Endothelial cell of umbilical vein (primary cell): ENCODE data around the gene CD300LF. TPM values are rescaled to one million over a fixed set of nuclear protein-coding genes. Genes with fewer than 3 reads are reported as not detected.

Source experiments
- BruUV-seq: library from RNA; stranded (reverse); fragments of 400-500 nt; replicated peaks from 2 replicates; lab custom pipeline; 2021; lab: Mats Ljungman, UMichigan
- CTCF ChIA-PET: fragments of 300-600, 350-600 bp; sonication (Branson Sonifier 250); formaldehyde crosslinking; loops from one replicate; lab custom pipeline; 2021; ENCODE audit warnings: antibody characterized with exemption, inconsistent platforms; lab: Charles Lee
- POLR2A ChIA-PET: fragments of 300-600, 350-600 bp; sonication (Branson Sonifier 250); formaldehyde crosslinking; loops from one replicate; lab custom pipeline; 2021; ENCODE audit warnings: antibody characterized with exemption, inconsistent platforms; lab: Charles Lee
- DNase-seq: peaks from one replicate; pipeline ENCODE4 v3.0.0-alpha.2; 2011; ENCODE audit warnings: low read depth, low spot score
- FAIRE-seq: peaks from 2 replicates; lab custom pipeline; 2011; peaks lifted over from hg19 to GRCh38; lab: Jason Lieb, UNC
- H2AFZ ChIP-seq: 2 replicates; pipeline ENCODE4 v1.6.0; 2012; ENCODE audit warnings: low read depth, low read length, control low read depth, inconsistent platforms
- H3K27ac ChIP-seq: 2 replicates; pipeline ENCODE4 v1.5.1; 2011; ENCODE audit warnings: low read depth, mild to moderate bottlenecking, control low read depth, low read length, moderate library complexity; ENCODE audit not compliant: insufficient read depth
- H3K27me3 ChIP-seq, 2 experiments: 2 replicates each; pipeline versions ENCODE4 v1.6.0 to v1.6.1; 2011; ENCODE audit warnings: low read length in 2 of 2, mixed read lengths in 1 of 2; ENCODE audit not compliant: control insufficient read depth in 2 of 2, insufficient read depth in 2 of 2
- H3K36me3 ChIP-seq, 2 experiments: 2 replicates in 1 of 2; 3 replicates in 1 of 2; pipeline ENCODE4 v1.5.1; 2011; ENCODE audit warnings: low read length in 2 of 2, mild to moderate bottlenecking in 1 of 2, moderate library complexity in 1 of 2; ENCODE audit not compliant: control insufficient read depth in 2 of 2, insufficient read depth in 2 of 2; ENCODE audit errors: extremely low read depth in 1 of 2
- H3K4me1 ChIP-seq: 3 replicates; pipeline ENCODE4 v1.5.1; 2011; ENCODE audit warnings: mild to moderate bottlenecking, low read length; ENCODE audit not compliant: control insufficient read depth, insufficient read depth; ENCODE audit errors: extremely low read depth
- H3K4me2 ChIP-seq: 2 replicates; pipeline ENCODE4 v1.6.1; 2011; ENCODE audit warnings: low read length, control low read depth, mixed read lengths; ENCODE audit not compliant: insufficient read depth
- H3K4me3 ChIP-seq, 3 experiments: fragments of 200-600 bp in 1 of 3; sonication (generic), shearing (Covaris generic) in 1 of 3; replicated peaks in 1 of 3; 2 replicates each; pipeline ENCODE4 v1.5.1; 2011 to 2016; ENCODE audit warnings: control low read depth in 3 of 3, low read length in 3 of 3, mild to moderate bottlenecking in 2 of 3, inconsistent platforms in 1 of 3, low read depth in 1 of 3, moderate library complexity in 1 of 3; ENCODE audit not compliant: insufficient read depth in 1 of 3
- H3K79me2 ChIP-seq: 2 replicates; pipeline ENCODE4 v1.6.0; 2012; ENCODE audit warnings: low read length, inconsistent platforms; ENCODE audit not compliant: control insufficient read depth, insufficient read depth
- H3K9ac ChIP-seq: replicated peaks from 2 replicates; pipeline ENCODE3; 2011; ENCODE audit warnings: low read length, control low read depth; ENCODE audit not compliant: insufficient read depth; ENCODE audit errors: extremely low read depth
- H3K9me1 ChIP-seq: replicated peaks from 3 replicates; pipeline ENCODE4 v1.6.0; 2011; ENCODE audit warnings: mild to moderate bottlenecking, low read length; ENCODE audit not compliant: control insufficient read depth, insufficient read depth; ENCODE audit errors: extremely low read depth
- H3K9me3 ChIP-seq: replicated peaks from 2 replicates; pipeline ENCODE4 v1.5.1; 2012; ENCODE audit warnings: low read length, inconsistent platforms; ENCODE audit not compliant: control insufficient read depth, insufficient read depth
- H4K20me1 ChIP-seq: replicated peaks from 2 replicates; pipeline ENCODE3; 2011; ENCODE audit warnings: mild to moderate bottlenecking, low read length; ENCODE audit not compliant: control insufficient read depth, insufficient read depth; ENCODE audit errors: extremely low read depth
- CTCF ChIP-seq, 2 donors: IDR thresholded peaks; 1 replicate in 1 of 2; 2 replicates in 1 of 2; pipeline ENCODE4 v1.5.1; 2011; ENCODE audit warnings: low read length in 2 of 2, mild to moderate bottlenecking in 2 of 2, moderate library complexity in 2 of 2, control low read depth in 1 of 2, inconsistent platforms in 1 of 2, low read depth in 1 of 2; ENCODE audit not compliant: insufficient read depth in 1 of 2; ENCODE audit errors: extremely low read depth in 1 of 2
- EZH2 ChIP-seq: IDR thresholded peaks from 2 replicates; pipeline ENCODE4 v1.6.1; 2012; ENCODE audit warnings: borderline replicate concordance, low read depth, mild to moderate bottlenecking, moderate library complexity, low read length, inconsistent platforms; ENCODE audit not compliant: severe bottlenecking
- FOS ChIP-seq: IDR thresholded peaks from 2 replicates; pipeline ENCODE4 v1.6.1; 2011; ENCODE audit warnings: mild to moderate bottlenecking, low read length, moderate library complexity, borderline replicate concordance; ENCODE audit not compliant: insufficient read depth
- GATA2 ChIP-seq: IDR thresholded peaks from 2 replicates; pipeline ENCODE4 v1.7.0; 2011; ENCODE audit warnings: low read depth, mild to moderate bottlenecking, moderate library complexity, mixed read lengths, low read length; ENCODE audit not compliant: insufficient read length, insufficient read depth
- JUN ChIP-seq: IDR thresholded peaks from 2 replicates; pipeline ENCODE4 v1.6.1; 2011; ENCODE audit warnings: borderline replicate concordance, low read depth; ENCODE audit not compliant: insufficient read length, insufficient read depth
- MAX ChIP-seq: IDR thresholded peaks from 2 replicates; pipeline ENCODE4 v1.6.1; 2011; ENCODE audit not compliant: insufficient read depth, insufficient read length
- MYC ChIP-seq: IDR thresholded peaks from one replicate; pipeline ENCODE4 v1.6.1; 2011; ENCODE audit warnings: mild to moderate bottlenecking, low read depth, low read length
- POLR2AphosphoS5 ChIP-seq: IDR thresholded peaks from 2 replicates; pipeline ENCODE4 v1.6.1; 2012; ENCODE audit warnings: low read depth, mild to moderate bottlenecking, control low read depth, low read length, moderate library complexity; ENCODE audit not compliant: insufficient read depth
- dilution Hi-C: fragments of 300-500 bp; cut with MboI; formaldehyde crosslinking; loops from one replicate; pipeline ENCODE4 v1.15.0; 2019; ENCODE audit warnings: low sequenced_read_pairs; ENCODE audit not compliant: extremely low pct_ligation_motif_present
- intact Hi-C: fragments of 100-400 bp; cut with micrococcal nuclease; formaldehyde crosslinking; loops from one replicate; pipeline ENCODE4 v1.10.0; 2022
- polyA plus RNA-seq, 4 experiments: library from polyadenylated mRNA; depleted of rRNA in 3 of 4; stranded (reverse) in 3 of 4; unstranded in 1 of 4; fragments of >200 nt; gene quantifications; 2 replicates each; pipeline versions ENCODE4 v1.2.1 to v1.2.3, GENCODE V29; 2011 to 2012; ENCODE audit warnings: missing spikeins in 1 of 4
- total RNA-seq: library from RNA; stranded (reverse); gene quantifications from 2 replicates; pipeline ENCODE4 v1.2.3, GENCODE V29; 2021

The CD300LF gene
- total and polyA plus RNA-seq, 2 donors (not counting 3 experiments of a cell fraction or from before 2014, with no cell fraction given), result not detected

GRCh38 chr17:74736513-74737298, 24.0 kb upstream of the CD300LF start, which contains the start of gene RAB37:
TSS of gene RAB37 (plus strand) at chr17:74737256. CDS start at chr17:74737273, 17 bp downstream.
- Histone ChIP-seq H3K4me2 (no peak within 1 kb of the TSS), H4K20me1 (no peaks in the 10 kb centered on the region), H3K79me2 (no peaks in the 10 kb centered on the region), H3K27me3 (peaks cover 29 to 39% of the 10 kb centered on the region in 2 experiments), H2AFZ (no peak within 1 kb of the TSS), H3K27ac (no peak within 1 kb of the TSS), H3K9ac (no peak within 1 kb of the TSS), H3K4me3 (no peak within 1 kb of the TSS), H3K9me3 (no peaks in the 10 kb centered on the region), H3K4me1 (no peaks in the 10 kb centered on the region), H3K36me3 (no peaks in the 10 kb centered on the region), H3K9me1 (no peaks in the 10 kb centered on the region)
- intact Hi-C loops (loop anchor here (1.0 to 2.0 kb wide), 2 partner anchors 79 to 170 kb away; partner anchors contain the start of gene CD300H), dilution Hi-C loops (no loop called here)
- ChIA-PET POLR2A (no interaction called here), CTCF (interaction anchor here (0.6 to 4.1 kb wide), 12 partner anchors 8 to 357 kb away, joined by 3 to 131 read pairs (median 4); no protein-coding TSS in a partner anchor)
- no peak for TF ChIP-seq GATA2
- TF ChIP-seq POLR2AphosphoS5, result no peak
- TF ChIP-seq CTCF (IDR thresholded peaks at IDR 0.05; ENCODE audit: extremely low read depth in 1 of 2, insufficient read depth in 1 of 2, low read depth in 1 of 2, low read length in 2 of 2), result peak in 1 of 2 donors; percentile 41
- TF ChIP-seq FOS, result no peak
- no peak for TF ChIP-seq MAX
- no peak for TF ChIP-seq JUN
- peak; percentile 92 for TF ChIP-seq EZH2
- TF ChIP-seq MYC, result no peak
- FAIRE-seq (no peak), DNase-seq (no peak)
- no TSS peak for BruUV-seq
